ENCODE results near the gene PDZD7. TPM values are rescaled to one million over a fixed set of nuclear protein-coding genes. Genes with fewer than 3 reads are reported as not detected.

The PDZD7 gene
- total RNA-seq (ENCODE audit: low replicate concordance): 2.0 and 2.7 TPM in 2 replicates

GRCh38 chr10:101031128-101031795 lies at the start of gene PDZD7, which contains the start of gene SFXN3:
PDZD7 (minus strand) TSS chr10:101031129; CDS start chr10:101030219, 910 bp downstream.
SFXN3 (plus strand) TSS chr10:101031234; CDS start chr10:101034695, 3,461 bp downstream.

GRCh38 chr10:101061624-101062231 lies 30.8 kb upstream of the PDZD7 start, which contains the start of gene KAZALD1:
KAZALD1 (plus strand) TSS chr10:101061989; CDS start chr10:101062593, 604 bp downstream.

GRCh38 chr10:100999742-101000126 lies 31.2 kb downstream of the PDZD7 start, which contains the start of gene LZTS2:
LZTS2 (plus strand) TSS chr10:100999808; CDS start chr10:101002539, 2,731 bp downstream.

GRCh38 chr10:100986952-100987684 lies 43.8 kb downstream of the PDZD7 start, which contains the start of the genes MRPL43 and TWNK:
MRPL43 (minus strand) TSS chr10:100987497; CDS start chr10:100987443, 54 bp downstream.
TWNK (plus strand) TSS chr10:100987543; CDS start chr10:100988211, 668 bp downstream.

GRCh38 chr10:100969187-100970075 lies 61.5 kb downstream of the PDZD7 start, which contains the start of gene SEMA4G:
SEMA4G (plus strand) TSS chr10:100969504; CDS start chr10:100972913, 3,409 bp downstream.

Other genes with a start within 250 kb of the PDZD7 start
- gene SLF2, start 118.2 kb downstream of the PDZD7 start, total RNA-seq (ENCODE audit: low replicate concordance): 13.1 and 21.0 TPM in 2 replicates
- 0.47 and 0.53 TPM in 2 replicates for gene SEMA4G, start 61.6 kb downstream of the PDZD7 start, total RNA-seq (ENCODE audit: low replicate concordance)
- gene MRPL43, start 43.6 kb downstream of the PDZD7 start, total RNA-seq (ENCODE audit: low replicate concordance): 60.5 and 82.1 TPM in 2 replicates
- 5.0 and 5.9 TPM in 2 replicates for gene TWNK, start 43.6 kb downstream of the PDZD7 start, total RNA-seq (ENCODE audit: low replicate concordance)
- gene LZTS2, start 31.3 kb downstream of the PDZD7 start, total RNA-seq (ENCODE audit: low replicate concordance): 37.4 and 54.3 TPM in 2 replicates
- 57.1 and 104 TPM in 2 replicates for gene SFXN3, start 105 bp upstream of the PDZD7 start, total RNA-seq (ENCODE audit: low replicate concordance)
- gene KAZALD1, start 30.9 kb upstream of the PDZD7 start, total RNA-seq (ENCODE audit: low replicate concordance): 4.0 and 25.4 TPM in 2 replicates
- gene TLX1, start 100.2 kb upstream of the PDZD7 start, total RNA-seq (ENCODE audit: low replicate concordance): not detected in 2 replicates
- gene LBX1, start 198.3 kb upstream of the PDZD7 start, total RNA-seq (ENCODE audit: low replicate concordance): not detected in 2 replicates

Data from smooth muscle cell of the coronary artery (primary cell).